CD14-positive monocyte (primary cell): Measurements from ENCODE around the gene ROBO1. TPM values are rescaled to one million over a fixed set of nuclear protein-coding genes. Genes with fewer than 3 reads are reported as not detected.

Experiments
- DNase-seq, 3 donors: peaks; one replicate each; pipeline ENCODE4 v3.0.0-alpha.2; 2011 to 2022
- H2AFZ ChIP-seq: 2 replicates; pipeline ENCODE4 v1.6.0; 2012; ENCODE audit warnings: mild to moderate bottlenecking, low read depth, low read length, inconsistent platforms; ENCODE audit not compliant: insufficient read depth, poor library complexity, severe bottlenecking
- H3K27ac ChIP-seq, 2 donors: 1 replicate in 1 of 2; 2 replicates in 1 of 2; pipeline ENCODE4 v1.5.1; 2012 to 2013; ENCODE audit warnings: low read length in 2 of 2, control low read depth in 1 of 2, inconsistent platforms in 1 of 2, low read depth in 1 of 2, mild to moderate bottlenecking in 1 of 2
- H3K27me3 ChIP-seq, 2 donors: one replicate each; pipeline versions ENCODE4 v1.6.0 to v1.6.1; 2011 to 2013; ENCODE audit warnings: low read length in 2 of 2; ENCODE audit not compliant: control insufficient read depth in 2 of 2, insufficient read depth in 2 of 2
- H3K36me3 ChIP-seq, 2 donors: replicated peaks in 1 of 2; 1 replicate in 1 of 2; 2 replicates in 1 of 2; pipeline versions ENCODE4 v1.5.1 to v1.6.1; 2012 to 2013; ENCODE audit warnings: low read length in 2 of 2, control low read depth in 1 of 2, inconsistent platforms in 1 of 2, mild to moderate bottlenecking in 1 of 2; ENCODE audit not compliant: insufficient read depth in 2 of 2, control insufficient read depth in 1 of 2
- H3K4me1 ChIP-seq, 2 donors: 1 replicate in 1 of 2; 2 replicates in 1 of 2; pipeline versions ENCODE4 v1.5.1 to v1.6.1; 2012 to 2013; ENCODE audit warnings: low read length in 2 of 2, control low read depth in 1 of 2, inconsistent platforms in 1 of 2, mild to moderate bottlenecking in 1 of 2, moderate library complexity in 1 of 2; ENCODE audit not compliant: insufficient read depth in 2 of 2, control insufficient read depth in 1 of 2
- H3K4me2 ChIP-seq: replicated peaks from 2 replicates; pipeline ENCODE3; 2012; ENCODE audit warnings: low read length, moderate library complexity, mild to moderate bottlenecking; ENCODE audit not compliant: poor library complexity, severe bottlenecking; ENCODE audit errors: extremely low read depth
- H3K4me3 ChIP-seq, 3 experiments: fragments of 200-600 bp in 1 of 3; sonication (generic) in 1 of 3; replicated peaks in 1 of 3; 1 replicate in 2 of 3; 2 replicates in 1 of 3; pipeline ENCODE4 v1.5.1; 2011 to 2013; ENCODE audit warnings: low read length in 3 of 3, mild to moderate bottlenecking in 3 of 3, control low read depth in 2 of 3, low read depth in 2 of 3, inconsistent platforms in 1 of 3, moderate library complexity in 1 of 3
- H3K79me2 ChIP-seq: 2 replicates; pipeline ENCODE4 v1.6.0; 2012; ENCODE audit warnings: mild to moderate bottlenecking, control low read depth, inconsistent platforms, low read length, moderate library complexity; ENCODE audit not compliant: insufficient read depth
- H3K9ac ChIP-seq: 2 replicates; pipeline ENCODE4 v1.6.0; 2017; ENCODE audit warnings: low read length, mild to moderate bottlenecking; ENCODE audit not compliant: insufficient read depth, poor library complexity, severe bottlenecking
- H3K9me3 ChIP-seq, 2 donors: replicated peaks in 1 of 2; 1 replicate in 1 of 2; 2 replicates in 1 of 2; pipeline versions ENCODE4 v1.5.1 to v1.6.1; 2012 to 2013; ENCODE audit warnings: low read length in 2 of 2, control low read depth in 1 of 2; ENCODE audit not compliant: control insufficient read depth in 1 of 2, insufficient read depth in 1 of 2
- H4K20me1 ChIP-seq: 2 replicates; pipeline ENCODE4 v1.6.0; 2012; ENCODE audit warnings: mild to moderate bottlenecking, low read length, control low read depth, moderate library complexity; ENCODE audit not compliant: insufficient read depth
- H3K27ac Mint-ChIP-seq, 7 donors: one replicate each; pipeline ENCODE4 v1.8.0; 2020; ENCODE audit warnings: mild to moderate bottlenecking in 7 of 7, mixed read lengths in 7 of 7, moderate library complexity in 6 of 7, inconsistent platforms in 2 of 7
- H3K27me3 Mint-ChIP-seq, 3 donors: one replicate each; pipeline ENCODE4 v1.8.0; 2021 to 2022; ENCODE audit warnings: low read depth in 3 of 3, mild to moderate bottlenecking in 3 of 3, mixed read lengths in 3 of 3, moderate library complexity in 3 of 3, inconsistent platforms in 1 of 3
- H3K36me3 Mint-ChIP-seq, 2 donors: one replicate each; pipeline ENCODE4 v1.8.0; 2020; ENCODE audit warnings: mixed read lengths in 2 of 2, inconsistent platforms in 1 of 2, mild to moderate bottlenecking in 1 of 2
- H3K4me1 Mint-ChIP-seq: one replicate; pipeline ENCODE4 v1.8.0; 2020; ENCODE audit warnings: mild to moderate bottlenecking, mixed read lengths
- H3K4me3 Mint-ChIP-seq, 2 donors: one replicate each; pipeline ENCODE4 v1.8.0; 2020; ENCODE audit warnings: mild to moderate bottlenecking in 2 of 2, mixed read lengths in 2 of 2, moderate library complexity in 1 of 2
- H3K9me3 Mint-ChIP-seq, 7 donors: one replicate each; pipeline ENCODE4 v1.8.0; 2020 to 2022; ENCODE audit warnings: mixed read lengths in 7 of 7, mild to moderate bottlenecking in 6 of 7, moderate library complexity in 6 of 7, inconsistent platforms in 2 of 7
- CTCF ChIP-seq: fragments of 200-600 bp; IDR thresholded peaks from one replicate; pipeline ENCODE4 v1.8.0; 2022; ENCODE audit warnings: antibody characterized with exemption, mild to moderate bottlenecking
- WGBS: methylation state at CpG from one replicate; pipeline ENCODE4 v1.1.5; 2013; ENCODE audit warnings: missing lambda C conversion rate; ENCODE audit not compliant: insufficient coverage; 5-methylcytosine and 5-hydroxymethylcytosine counted together
- intact Hi-C, 2 donors: fragments of 100-400 bp; cut with micrococcal nuclease; formaldehyde crosslinking; loops; one replicate each; pipeline versions ENCODE4 v1.15.0 to v1.15.1; 2023
- polyA plus RNA-seq, 3 donors: library from polyadenylated mRNA; depleted of rRNA in 1 of 3; unstranded in 2 of 3; stranded (reverse) in 1 of 3; fragments of 300-500 nt in 2 of 3; fragments of >200 nt in 1 of 3; fragmentation: Illumina TruSeq in 2 of 3; gene quantifications; 1 replicate in 2 of 3; 2 replicates in 1 of 3; pipeline ENCODE4 v1.2.3, GENCODE V29; 2012 to 2021

The ROBO1 gene
- polyA plus RNA-seq, 3 donors = 0.09 to 0.10 TPM; not detected in 1

GRCh38 chr3:78732471-78732870 is 1035.3 kb downstream of the ROBO1 start:
- WGBS = no CpG with 5 or more reads among the region's 1 CpG

GRCh38 chr3:78729946-78730345 is 1037.9 kb downstream of the ROBO1 start:
- Histone ChIP-seq H3K27ac (no peak overlapping the region), H3K4me1 (no peaks in the 10 kb centered on the region), H3K9me3 (no peaks in the 10 kb centered on the region), H3K79me2 (no peaks in the 10 kb centered on the region), H3K9ac (no peak overlapping the region), H2AFZ (no peak overlapping the region), H4K20me1 (no peaks in the 10 kb centered on the region), H3K4me3 (no peak overlapping the region), H3K36me3 (no peaks in the 10 kb centered on the region), H3K4me2 (no peak overlapping the region), H3K27me3 (no peaks in the 10 kb centered on the region)
- H3K4me1 Mint-ChIP-seq = no peaks in the 10 kb centered on the region
- no peak overlapping the region for H3K27ac Mint-ChIP-seq
- no peaks in the 10 kb centered on the region for H3K27me3 Mint-ChIP-seq
- H3K4me3 Mint-ChIP-seq = no peak overlapping the region
- H3K9me3 Mint-ChIP-seq = peaks cover 0 to 3% (median 0%) of the 10 kb centered on the region in 7 donors
- no CpG with 5 or more reads among the region's 1 CpG for WGBS
- intact Hi-C loops = no loop called here
- no peaks in the 10 kb centered on the region for H3K36me3 Mint-ChIP-seq
- no peak for DNase-seq
- TF ChIP-seq CTCF = no peak

More at GRCh38 chr3:78732471-78732870, 1035.3 kb downstream of the ROBO1 start:
- no peak overlapping the region for H3K4me2 ChIP-seq
- no peak overlapping the region for H3K27ac ChIP-seq
- H4K20me1 ChIP-seq = no peaks in the 10 kb centered on the region
- no peaks in the 10 kb centered on the region for H3K4me1 ChIP-seq
- Mint-ChIP-seq H3K27ac (no peak overlapping the region), H3K9me3 (no peaks in the 10 kb centered on the region), H3K4me1 (no peaks in the 10 kb centered on the region), H3K27me3 (no peaks in the 10 kb centered on the region), H3K4me3 (no peak overlapping the region), H3K36me3 (no peaks in the 10 kb centered on the region)
- H3K9ac ChIP-seq = no peak overlapping the region
- intact Hi-C loops = no loop called here
- no peaks in the 10 kb centered on the region for H3K27me3 ChIP-seq
- no peaks in the 10 kb centered on the region for H3K36me3 ChIP-seq
- no peak overlapping the region for H3K4me3 ChIP-seq
- no peak for TF ChIP-seq CTCF
- no peak for DNase-seq
- H2AFZ ChIP-seq = no peak overlapping the region
- H3K9me3 ChIP-seq = no peaks in the 10 kb centered on the region
- H3K79me2 ChIP-seq = no peaks in the 10 kb centered on the region
